D721Med (cell line): Measurements from ENCODE around the gene SUPT7L.

ENCODE experiments used
- DNase-seq: peaks from one replicate; pipeline ENCODE4 v3.0.0; 2011; ENCODE audit warnings: low spot score; ENCODE audit not compliant: insufficient read length
- FAIRE-seq: peaks from 2 replicates; lab custom pipeline; 2011; peaks lifted over from hg19 to GRCh38; lab: Jason Lieb, UNC
- TF ChIP-seq, protein P1 (sequence below): IDR thresholded peaks from 2 replicates; pipeline ENCODE4 v1.5.1; 2012; ENCODE audit warnings: mild to moderate bottlenecking, control low read depth; ENCODE audit not compliant: insufficient read depth; ENCODE audit errors: missing control alignments

SUPT7L gene

DNA sequence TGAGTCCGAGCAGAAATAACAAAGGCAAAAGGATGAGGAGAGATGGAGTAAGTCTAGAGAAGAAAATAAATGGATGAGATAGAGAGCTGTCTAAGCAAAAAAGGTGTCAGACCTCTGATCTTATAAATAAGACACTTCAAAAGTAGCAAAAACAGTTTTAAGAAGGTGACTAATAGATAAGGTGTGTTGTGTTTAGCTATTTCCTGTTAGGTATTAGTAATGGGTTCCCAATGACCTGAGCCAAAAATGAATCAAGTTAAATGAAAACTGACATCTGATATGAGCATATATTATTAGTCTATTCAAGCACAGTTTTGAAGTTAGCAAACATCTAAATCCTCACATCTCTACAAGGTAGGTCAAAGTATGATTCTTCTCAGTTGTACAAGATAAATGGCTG is 10.6 kb downstream of the SUPT7L start:
- TF ChIP-seq, protein P1, sequence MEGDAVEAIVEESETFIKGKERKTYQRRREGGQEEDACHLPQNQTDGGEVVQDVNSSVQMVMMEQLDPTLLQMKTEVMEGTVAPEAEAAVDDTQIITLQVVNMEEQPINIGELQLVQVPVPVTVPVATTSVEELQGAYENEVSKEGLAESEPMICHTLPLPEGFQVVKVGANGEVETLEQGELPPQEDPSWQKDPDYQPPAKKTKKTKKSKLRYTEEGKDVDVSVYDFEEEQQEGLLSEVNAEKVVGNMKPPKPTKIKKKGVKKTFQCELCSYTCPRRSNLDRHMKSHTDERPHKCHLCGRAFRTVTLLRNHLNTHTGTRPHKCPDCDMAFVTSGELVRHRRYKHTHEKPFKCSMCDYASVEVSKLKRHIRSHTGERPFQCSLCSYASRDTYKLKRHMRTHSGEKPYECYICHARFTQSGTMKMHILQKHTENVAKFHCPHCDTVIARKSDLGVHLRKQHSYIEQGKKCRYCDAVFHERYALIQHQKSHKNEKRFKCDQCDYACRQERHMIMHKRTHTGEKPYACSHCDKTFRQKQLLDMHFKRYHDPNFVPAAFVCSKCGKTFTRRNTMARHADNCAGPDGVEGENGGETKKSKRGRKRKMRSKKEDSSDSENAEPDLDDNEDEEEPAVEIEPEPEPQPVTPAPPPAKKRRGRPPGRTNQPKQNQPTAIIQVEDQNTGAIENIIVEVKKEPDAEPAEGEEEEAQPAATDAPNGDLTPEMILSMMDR, result no peak
- FAIRE-seq (no peak), DNase-seq (no peak)

DNA sequence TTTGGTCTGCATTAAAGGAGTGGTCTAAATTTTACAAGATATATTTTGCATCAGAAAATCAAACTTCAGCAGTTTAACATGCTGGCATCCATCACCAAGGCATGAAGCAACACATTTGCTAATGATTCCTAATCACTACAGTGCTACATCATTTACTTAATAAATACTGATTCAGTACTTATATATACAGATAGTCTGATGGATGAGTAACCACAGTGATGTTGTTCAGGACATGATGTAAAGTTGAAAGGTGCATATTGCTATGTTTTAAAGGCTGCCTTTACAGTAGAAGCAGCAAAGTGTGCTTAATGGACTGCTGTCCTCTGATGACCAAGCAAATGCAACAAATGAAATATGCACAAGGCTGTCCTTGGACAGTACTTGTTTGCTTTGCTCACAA is 11.1 kb downstream of the SUPT7L start:
- DNase-seq, result no peak
- no peak for FAIRE-seq

DNA sequence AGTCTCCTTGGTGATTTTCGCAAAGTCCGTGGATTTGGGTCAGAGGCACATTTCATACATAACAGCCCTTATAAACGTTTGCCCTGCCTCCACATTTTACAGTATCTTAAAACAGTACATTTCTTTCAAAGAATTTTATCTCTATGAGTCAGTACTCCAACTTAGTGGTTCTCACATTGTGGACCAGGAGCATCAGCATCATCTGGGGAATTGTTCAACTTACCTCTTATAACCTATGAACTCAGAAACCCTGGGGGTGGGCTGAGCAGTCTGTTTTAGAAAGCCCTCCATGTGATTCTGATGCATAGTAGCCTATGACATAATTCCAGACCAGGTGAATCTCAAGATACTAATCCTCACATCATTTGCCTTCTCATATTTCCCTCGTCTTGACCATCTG is 12.4 kb downstream of the SUPT7L start:
- TF ChIP-seq, protein P1, result no peak
- FAIRE-seq (no peak), DNase-seq (no peak)

More for the DNA sequence above, 11.1 kb downstream of the SUPT7L start:
- TF ChIP-seq, protein P1, result no peak

DNA sequence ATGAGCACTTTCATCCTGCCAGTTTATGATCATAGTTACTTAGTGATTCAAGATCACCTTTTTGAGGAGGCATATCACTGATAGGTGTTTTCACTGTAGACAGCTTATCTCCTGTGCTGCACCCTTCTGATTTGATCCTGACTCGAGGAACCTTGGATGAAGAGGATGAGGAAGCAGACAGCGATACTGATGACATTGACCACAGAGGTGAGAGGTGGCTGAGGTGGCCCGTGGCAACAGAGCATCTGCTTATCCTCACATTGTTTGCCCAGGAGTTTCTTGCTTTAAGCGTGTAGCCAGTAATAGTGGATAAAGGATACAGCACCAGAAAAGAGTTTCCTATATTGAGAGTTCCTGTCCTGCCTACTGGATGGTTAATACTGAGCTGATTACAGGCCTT is 15.7 kb downstream of the SUPT7L start:
- TF ChIP-seq, protein P1, result no peak
- FAIRE-seq (no peak), DNase-seq (no peak)

DNA sequence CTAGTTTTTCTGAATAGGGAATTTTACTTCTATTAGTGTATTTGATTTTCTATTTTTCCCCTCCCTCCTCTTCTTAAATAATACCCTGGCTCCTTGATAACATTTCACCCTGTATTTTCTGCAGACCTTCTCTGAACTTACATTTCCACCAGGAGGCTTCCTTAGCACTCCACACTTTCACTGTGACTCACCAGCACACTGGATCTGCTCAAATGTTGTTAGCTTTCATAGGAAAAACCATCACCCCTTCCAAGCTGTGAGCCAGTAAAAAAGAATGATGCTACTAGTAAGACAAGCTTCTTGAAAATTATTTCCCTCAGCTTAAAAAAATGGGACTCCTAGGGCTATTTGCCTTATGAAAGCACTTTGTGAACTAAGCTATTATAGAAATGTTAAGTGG is 16.1 kb downstream of the SUPT7L start:
- DNase-seq (no peak), FAIRE-seq (no peak)
- TF ChIP-seq, protein P1, result no peak

DNA sequence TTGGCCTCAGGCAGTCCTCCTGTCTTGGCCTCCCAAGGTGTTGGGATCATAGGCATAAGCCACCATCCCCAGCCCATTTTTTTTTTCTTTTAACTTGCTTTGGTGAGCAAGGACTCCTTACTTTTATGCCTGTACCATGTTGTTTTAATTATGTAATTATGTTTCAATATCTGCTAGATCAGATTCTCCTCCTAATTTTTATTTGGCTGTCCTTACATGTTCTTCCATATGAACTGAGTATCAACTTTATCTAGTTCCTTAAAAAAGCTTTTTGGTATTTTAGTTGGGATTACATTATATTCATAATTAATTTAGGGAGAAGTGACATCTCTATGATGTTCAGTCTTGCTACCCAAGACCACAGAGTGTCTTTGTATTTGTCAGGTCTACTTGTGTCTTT is 18.2 kb downstream of the SUPT7L start:
- no peak for FAIRE-seq
- no peak for DNase-seq
- TF ChIP-seq, protein P1, result no peak

DNA sequence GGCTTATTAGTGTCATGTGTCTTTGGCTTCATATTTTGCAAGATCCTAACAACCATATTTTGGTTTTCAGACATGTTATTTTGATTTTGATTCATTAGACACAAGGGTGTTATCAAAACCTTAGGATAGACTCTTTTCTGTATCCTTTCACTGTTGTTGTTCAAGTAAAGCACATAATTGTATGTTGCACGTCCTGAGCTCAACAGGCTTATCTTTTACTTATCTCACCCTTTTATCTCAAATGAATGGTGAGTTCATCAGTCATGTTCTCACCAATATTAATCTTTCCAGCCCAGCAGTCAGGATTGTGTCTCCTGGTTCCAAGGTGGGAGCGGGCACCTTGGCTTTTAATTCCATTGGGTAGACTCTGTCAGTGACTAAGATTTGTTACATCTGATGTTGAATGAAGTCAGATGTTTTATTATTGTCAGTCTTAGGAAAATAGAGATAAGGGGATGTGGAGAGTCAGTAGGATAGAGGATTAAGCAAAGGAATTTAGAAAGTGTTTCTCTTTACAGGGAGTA is 22.6 kb downstream of the SUPT7L start:
- FAIRE-seq, result peak; percentile 84
- DNase-seq, result no peak
- TF ChIP-seq, protein P1, result no peak
